ENCODE data around the gene PAEP.

The PAEP gene

DNA sequence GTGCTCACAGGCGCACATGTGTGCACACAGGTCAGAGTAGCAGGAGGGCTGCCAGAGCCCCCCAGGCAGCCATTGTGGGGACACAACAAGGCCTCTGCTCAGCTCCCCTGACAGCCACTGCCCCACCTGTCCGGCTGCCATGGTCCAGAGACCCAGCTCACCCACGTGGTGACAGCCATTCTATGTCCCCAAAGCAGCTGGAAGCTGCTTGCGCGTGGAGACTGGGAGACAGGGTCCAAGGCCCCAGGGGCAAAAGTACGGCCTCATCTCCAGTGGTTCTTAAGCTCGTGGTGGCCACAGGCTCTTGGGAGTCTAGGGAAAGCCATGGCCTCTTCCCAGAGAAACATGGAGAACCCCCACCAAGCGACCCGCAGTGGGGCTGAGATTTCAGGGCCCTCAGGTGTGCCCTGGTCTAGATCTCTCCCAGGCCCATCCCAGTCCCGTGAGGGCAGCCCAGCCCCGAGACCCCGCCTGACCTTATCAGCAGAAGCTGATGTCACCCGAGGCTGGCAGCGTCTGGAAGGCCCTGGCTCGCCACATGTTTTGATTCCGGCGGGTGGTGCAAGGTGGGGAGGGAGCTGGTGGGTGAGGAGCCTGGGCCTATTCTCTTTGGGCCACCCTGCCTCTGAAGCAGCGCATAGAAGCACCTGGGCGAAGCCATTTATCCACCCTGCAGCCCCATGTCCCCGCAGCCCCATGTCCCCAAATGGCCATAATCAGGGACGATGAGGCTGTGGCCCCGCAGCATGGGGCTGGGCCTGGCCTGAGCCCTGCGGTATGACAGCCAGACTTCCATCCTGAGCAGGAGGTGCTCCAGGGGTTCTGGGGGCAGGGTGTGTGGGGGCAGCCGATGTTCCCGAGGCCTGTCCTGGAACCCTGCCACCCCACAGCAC is 46.1 kb downstream of the PAEP start:
- TF ChIP-seq ZFX (IDR thresholded peaks at IDR 0.05), result no peak
- TF ChIP-seq, protein P1, sequence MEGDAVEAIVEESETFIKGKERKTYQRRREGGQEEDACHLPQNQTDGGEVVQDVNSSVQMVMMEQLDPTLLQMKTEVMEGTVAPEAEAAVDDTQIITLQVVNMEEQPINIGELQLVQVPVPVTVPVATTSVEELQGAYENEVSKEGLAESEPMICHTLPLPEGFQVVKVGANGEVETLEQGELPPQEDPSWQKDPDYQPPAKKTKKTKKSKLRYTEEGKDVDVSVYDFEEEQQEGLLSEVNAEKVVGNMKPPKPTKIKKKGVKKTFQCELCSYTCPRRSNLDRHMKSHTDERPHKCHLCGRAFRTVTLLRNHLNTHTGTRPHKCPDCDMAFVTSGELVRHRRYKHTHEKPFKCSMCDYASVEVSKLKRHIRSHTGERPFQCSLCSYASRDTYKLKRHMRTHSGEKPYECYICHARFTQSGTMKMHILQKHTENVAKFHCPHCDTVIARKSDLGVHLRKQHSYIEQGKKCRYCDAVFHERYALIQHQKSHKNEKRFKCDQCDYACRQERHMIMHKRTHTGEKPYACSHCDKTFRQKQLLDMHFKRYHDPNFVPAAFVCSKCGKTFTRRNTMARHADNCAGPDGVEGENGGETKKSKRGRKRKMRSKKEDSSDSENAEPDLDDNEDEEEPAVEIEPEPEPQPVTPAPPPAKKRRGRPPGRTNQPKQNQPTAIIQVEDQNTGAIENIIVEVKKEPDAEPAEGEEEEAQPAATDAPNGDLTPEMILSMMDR (conservative IDR thresholded peaks at IDR 0.05), result no peak

DNA sequence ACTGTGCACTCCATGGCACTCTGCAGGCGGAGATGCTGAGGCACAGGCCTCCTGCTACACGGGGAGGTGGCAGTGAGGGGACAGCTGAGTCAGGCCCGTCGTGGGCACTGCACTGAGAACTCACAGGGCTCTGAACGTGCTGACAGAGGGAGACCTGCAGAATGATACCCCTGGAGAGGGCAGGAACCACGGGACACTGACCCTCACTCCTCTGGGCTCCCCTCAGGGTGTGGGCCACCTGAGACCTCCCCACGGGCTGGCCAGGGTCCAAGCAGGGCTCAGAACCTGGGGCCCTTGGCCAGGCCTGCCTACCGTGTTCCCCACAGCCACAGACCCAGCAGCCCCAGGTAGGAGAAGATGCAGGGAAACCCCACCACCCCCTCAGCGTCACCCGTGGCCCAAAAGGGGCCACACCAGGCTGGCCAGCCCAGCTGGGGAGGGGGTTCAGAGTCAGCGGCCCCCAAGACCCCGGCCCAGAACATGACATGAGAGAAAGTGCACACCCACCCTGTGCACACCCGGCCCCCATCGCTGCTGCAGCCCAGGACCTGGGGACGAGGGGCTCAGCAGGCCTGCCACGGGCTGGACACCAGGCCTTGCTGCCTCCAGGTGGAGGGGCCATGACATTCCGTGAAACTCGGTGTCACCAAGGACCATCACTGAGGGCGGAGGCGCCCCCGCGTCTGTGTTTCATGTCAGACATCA is 46.9 kb downstream of the PAEP start:
- H3K27ac ChIP-seq, result no peak overlapping the region
- TF ChIP-seq, protein P1 (conservative IDR thresholded peaks at IDR 0.05), result no peak
- TF ChIP-seq ZFX (IDR thresholded peaks at IDR 0.05), result no peak

More for the DNA sequence above, 46.1 kb downstream of the PAEP start:
- no peak overlapping the region for H3K27ac ChIP-seq

- no peak for TF ChIP-seq ZFX (IDR thresholded peaks at IDR 0.05)
- TF ChIP-seq, protein P1 (conservative IDR thresholded peaks at IDR 0.05), result no peak
- H3K27ac ChIP-seq, result no peak overlapping the region
Observed at GRCh38 chr9:135608999-135609317, 47.4 kb downstream of the PAEP start.

- TF ChIP-seq, protein P1 (conservative IDR thresholded peaks at IDR 0.05), result no peak
- TF ChIP-seq ZFX (IDR thresholded peaks at IDR 0.05), result no peak
- H3K27ac ChIP-seq, result no peak overlapping the region
Observed at GRCh38 chr9:135609366-135609955, 47.9 kb downstream of the PAEP start.

- TF ChIP-seq ZFX (IDR thresholded peaks at IDR 0.05), result no peak
- TF ChIP-seq, protein P1 (conservative IDR thresholded peaks at IDR 0.05), result no peak
- no peak overlapping the region for H3K27ac ChIP-seq
Observed at GRCh38 chr9:135610290-135611141, 49.0 kb downstream of the PAEP start.

- no peak for TF ChIP-seq ZFX (IDR thresholded peaks at IDR 0.05)
- TF ChIP-seq, protein P1 (conservative IDR thresholded peaks at IDR 0.05), result no peak
- no peak overlapping the region for H3K27ac ChIP-seq
Observed at GRCh38 chr9:135611142-135611874, 49.8 kb downstream of the PAEP start.
